ENCODE data around the gene CD63. TPM values are rescaled to one million over a fixed set of nuclear protein-coding genes. Genes with fewer than 3 reads are reported as not detected.
"Not testable (repeated sequence)": the region's sequence is repeated elsewhere in the genome, so short reads cannot be mapped to it uniquely, and the experiment has no call there.

Gene CD63
- total and polyA plus RNA-seq, 2 experiments from 2014 or later: 1,401 to 2,624 TPM

DNA sequence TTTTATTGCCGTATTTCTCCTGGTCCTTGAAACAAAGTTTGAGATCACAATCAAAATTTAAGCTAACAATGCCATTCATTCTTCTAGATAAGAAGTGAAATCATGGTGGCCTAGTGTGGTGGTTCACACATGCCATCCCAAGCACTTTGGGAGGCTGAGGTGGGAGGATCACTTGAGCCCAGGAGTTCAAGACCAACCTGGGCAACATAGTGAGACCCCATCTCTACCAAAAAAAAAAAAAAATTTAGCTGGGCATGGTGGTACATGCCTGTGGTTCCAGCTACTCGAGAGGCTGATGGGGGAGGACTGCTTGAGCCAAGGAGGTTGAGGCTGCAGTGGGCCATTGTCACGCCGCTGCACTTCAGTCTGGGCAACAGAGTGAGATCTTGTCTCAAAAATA, 38.3 kb upstream of the CD63 start:
- no peak for DNase-seq (ENCODE audit: low spot score)
- Histone ChIP-seq H3K79me2 (peaks cover 24% of the 10 kb centered on the region), H3K36me3 (replicated peaks; ENCODE audit: insufficient read depth, low read depth) (no peaks in the 10 kb centered on the region), H3K4me2 (no peak overlapping the region), H3K9me3 (ENCODE audit: low read depth) (no peaks in the 10 kb centered on the region), H4K20me1 (ENCODE audit: insufficient read depth, poor library complexity, severe bottlenecking) (peaks cover 3% of the 10 kb centered on the region), H3K9me2 (replicated peaks; ENCODE audit: insufficient read depth) (no peaks in the 10 kb centered on the region), H2AFZ (no peak overlapping the region), H3K27ac (no peak overlapping the region), H3K4me1 (ENCODE audit: insufficient read depth) (no peaks in the 10 kb centered on the region), H3K4me3 (no peak overlapping the region), H3K27me3 (no peaks in the 10 kb centered on the region)
- WGBS (ENCODE audit: low lambda C conversion rate, missing lambda C conversion rate): 96% methylated on average over 4 of the region's 4 CpGs
- TF ChIP-seq EZH2 (IDR thresholded peaks at IDR 0.05; ENCODE audit: borderline replicate concordance): no peak
- TF ChIP-seq EZH2phosphoT487 (IDR thresholded peaks at IDR 0.05; ENCODE audit: low read depth, severe bottlenecking, unreplicated experiment): no peak
- TF ChIP-seq, protein P1, sequence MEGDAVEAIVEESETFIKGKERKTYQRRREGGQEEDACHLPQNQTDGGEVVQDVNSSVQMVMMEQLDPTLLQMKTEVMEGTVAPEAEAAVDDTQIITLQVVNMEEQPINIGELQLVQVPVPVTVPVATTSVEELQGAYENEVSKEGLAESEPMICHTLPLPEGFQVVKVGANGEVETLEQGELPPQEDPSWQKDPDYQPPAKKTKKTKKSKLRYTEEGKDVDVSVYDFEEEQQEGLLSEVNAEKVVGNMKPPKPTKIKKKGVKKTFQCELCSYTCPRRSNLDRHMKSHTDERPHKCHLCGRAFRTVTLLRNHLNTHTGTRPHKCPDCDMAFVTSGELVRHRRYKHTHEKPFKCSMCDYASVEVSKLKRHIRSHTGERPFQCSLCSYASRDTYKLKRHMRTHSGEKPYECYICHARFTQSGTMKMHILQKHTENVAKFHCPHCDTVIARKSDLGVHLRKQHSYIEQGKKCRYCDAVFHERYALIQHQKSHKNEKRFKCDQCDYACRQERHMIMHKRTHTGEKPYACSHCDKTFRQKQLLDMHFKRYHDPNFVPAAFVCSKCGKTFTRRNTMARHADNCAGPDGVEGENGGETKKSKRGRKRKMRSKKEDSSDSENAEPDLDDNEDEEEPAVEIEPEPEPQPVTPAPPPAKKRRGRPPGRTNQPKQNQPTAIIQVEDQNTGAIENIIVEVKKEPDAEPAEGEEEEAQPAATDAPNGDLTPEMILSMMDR (IDR thresholded peaks at IDR 0.05; ENCODE audit: poor library complexity): no peak

GRCh38 chr12:55765736-55766290, 37.0 kb upstream of the CD63 start:
- TF ChIP-seq EZH2phosphoT487 (IDR thresholded peaks at IDR 0.05; ENCODE audit: low read depth, severe bottlenecking, unreplicated experiment) (no peak), EZH2 (IDR thresholded peaks at IDR 0.05; ENCODE audit: borderline replicate concordance) (no peak)
- TF ChIP-seq, protein P1 (IDR thresholded peaks at IDR 0.05; ENCODE audit: poor library complexity): no peak
- Histone ChIP-seq H3K79me2 (peaks cover 24% of the 10 kb centered on the region), H3K9me2 (replicated peaks; ENCODE audit: insufficient read depth) (no peaks in the 10 kb centered on the region), H3K4me3 (no peak overlapping the region), H3K27me3 (no peaks in the 10 kb centered on the region), H3K4me2 (no peak overlapping the region), H3K4me1 (ENCODE audit: insufficient read depth) (no peaks in the 10 kb centered on the region), H3K36me3 (replicated peaks; ENCODE audit: insufficient read depth, low read depth) (no peaks in the 10 kb centered on the region), H4K20me1 (ENCODE audit: insufficient read depth, poor library complexity, severe bottlenecking) (no peaks in the 10 kb centered on the region), H3K9me3 (ENCODE audit: low read depth) (no peaks in the 10 kb centered on the region), H2AFZ (no peak overlapping the region), H3K27ac (no peak overlapping the region)
- no peak for DNase-seq (ENCODE audit: low spot score)
- WGBS (ENCODE audit: low lambda C conversion rate, missing lambda C conversion rate): 86% methylated on average over 5 of the region's 5 CpGs

DNA sequence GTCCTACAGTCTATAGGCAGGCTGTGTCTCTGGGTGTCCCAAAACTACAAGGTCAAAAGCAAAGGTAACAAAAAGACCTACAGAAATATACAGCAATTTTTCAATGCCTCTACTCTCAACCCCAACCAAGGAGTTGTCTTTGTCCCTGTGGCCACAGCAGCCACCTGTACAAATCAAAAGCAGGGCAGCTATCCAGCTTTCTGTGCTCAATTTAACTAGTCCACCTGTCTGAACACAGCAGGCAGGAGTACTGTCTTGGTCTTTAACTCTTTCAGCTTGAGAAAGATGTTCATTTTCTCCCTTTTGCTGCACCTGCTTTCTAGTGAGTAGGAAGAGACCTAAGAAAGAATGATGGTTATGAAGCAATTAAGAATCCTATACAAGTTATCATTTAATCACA, 33.8 kb upstream of the CD63 start:
- no peak for DNase-seq (ENCODE audit: low spot score)
- no peaks in the 10 kb centered on the region for H3K9me3 ChIP-seq (ENCODE audit: low read depth)
- peaks cover 27% of the 10 kb centered on the region for H3K79me2 ChIP-seq
- no peaks in the 10 kb centered on the region for H3K9me2 ChIP-seq (replicated peaks; ENCODE audit: insufficient read depth)
- H3K27me3 ChIP-seq: no peaks in the 10 kb centered on the region
- TF ChIP-seq EZH2phosphoT487 (IDR thresholded peaks at IDR 0.05; ENCODE audit: low read depth, severe bottlenecking, unreplicated experiment) (no peak), EZH2 (IDR thresholded peaks at IDR 0.05; ENCODE audit: borderline replicate concordance) (no peak)
- TF ChIP-seq, protein P1 (IDR thresholded peaks at IDR 0.05; ENCODE audit: poor library complexity): no peak
- no peak overlapping the region for H3K4me2 ChIP-seq
- no peak overlapping the region for H3K27ac ChIP-seq
- H4K20me1 ChIP-seq (ENCODE audit: insufficient read depth, poor library complexity, severe bottlenecking): no peaks in the 10 kb centered on the region
- no peak overlapping the region for H3K4me3 ChIP-seq
- H3K4me1 ChIP-seq (ENCODE audit: insufficient read depth): no peaks in the 10 kb centered on the region
- H3K36me3 ChIP-seq (replicated peaks; ENCODE audit: insufficient read depth, low read depth): peaks cover 7% of the 10 kb centered on the region
- no peak overlapping the region for H2AFZ ChIP-seq

- H4K20me1 ChIP-seq (ENCODE audit: insufficient read depth, poor library complexity, severe bottlenecking): no peaks in the 10 kb centered on the region
- H3K79me2 ChIP-seq: peaks cover 22% of the 10 kb centered on the region
- WGBS (ENCODE audit: low lambda C conversion rate, missing lambda C conversion rate): 97% methylated on average over 6 of the region's 6 CpGs
- no peak overlapping the region for H2AFZ ChIP-seq
- H3K4me2 ChIP-seq: no peak overlapping the region
- H3K27ac ChIP-seq: no peak overlapping the region
- H3K27me3 ChIP-seq: no peaks in the 10 kb centered on the region
- H3K4me3 ChIP-seq: no peak overlapping the region
- TF ChIP-seq EZH2phosphoT487 (IDR thresholded peaks at IDR 0.05; ENCODE audit: low read depth, severe bottlenecking, unreplicated experiment) (no peak), EZH2 (IDR thresholded peaks at IDR 0.05; ENCODE audit: borderline replicate concordance) (no peak)
- TF ChIP-seq, protein P1 (IDR thresholded peaks at IDR 0.05; ENCODE audit: poor library complexity): no peak
- H3K4me1 ChIP-seq (ENCODE audit: insufficient read depth): no peaks in the 10 kb centered on the region
- no peaks in the 10 kb centered on the region for H3K9me2 ChIP-seq (replicated peaks; ENCODE audit: insufficient read depth)
- no peak for DNase-seq (ENCODE audit: low spot score)
- H3K9me3 ChIP-seq (ENCODE audit: low read depth): no peaks in the 10 kb centered on the region
- peaks cover 7% of the 10 kb centered on the region for H3K36me3 ChIP-seq (replicated peaks; ENCODE audit: insufficient read depth, low read depth)
Observed at GRCh38 chr12:55760663-55761062, 31.9 kb upstream of the CD63 start.

DNA sequence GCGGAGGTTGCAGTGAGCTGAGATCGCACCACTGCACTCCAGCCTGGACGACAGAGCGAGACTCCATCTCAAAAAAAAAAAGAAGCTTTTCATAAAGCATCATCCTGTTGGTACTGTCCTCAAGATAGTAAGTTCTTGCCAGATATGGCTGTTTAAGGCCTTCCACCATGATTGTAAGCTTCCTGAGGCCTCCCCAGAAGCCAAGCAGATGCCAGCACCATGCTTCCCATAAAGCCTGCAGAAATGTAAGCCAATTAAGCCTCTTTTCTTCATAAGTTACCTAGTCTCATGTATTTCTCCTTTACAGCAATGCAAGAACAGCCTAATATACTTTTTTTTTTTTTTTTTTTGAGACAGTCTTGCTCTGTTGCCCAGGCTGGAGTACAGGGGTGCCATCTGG, 29.8 kb upstream of the CD63 start:
- H3K4me1 ChIP-seq (ENCODE audit: insufficient read depth); H2AFZ ChIP-seq; H3K36me3 ChIP-seq (replicated peaks; ENCODE audit: insufficient read depth, low read depth); H4K20me1 ChIP-seq (ENCODE audit: insufficient read depth, poor library complexity, severe bottlenecking); H3K4me2 ChIP-seq; DNase-seq (ENCODE audit: low spot score); H3K27ac ChIP-seq; H3K4me3 ChIP-seq; H3K9me2 ChIP-seq (replicated peaks; ENCODE audit: insufficient read depth); H3K9me3 ChIP-seq (ENCODE audit: low read depth); H3K27me3 ChIP-seq: not testable (repeated sequence)
- WGBS (ENCODE audit: low lambda C conversion rate, missing lambda C conversion rate): 100% methylated on average over 4 of the region's 4 CpGs
- H3K79me2 ChIP-seq: peaks cover 13% of the 10 kb centered on the region

All from hepatocyte (in vitro differentiated cells).